CD14-positive monocyte (primary cell): ENCODE results near the gene DNAJC9. TPM values are rescaled to one million over a fixed set of nuclear protein-coding genes. Genes with fewer than 3 reads are reported as not detected.

ENCODE experiments used
- DNase-seq, 3 donors: peaks; one replicate each; pipeline ENCODE4 v3.0.0-alpha.2; 2011 to 2022
- H2AFZ ChIP-seq: 2 replicates; pipeline ENCODE4 v1.6.0; 2012; ENCODE audit warnings: mild to moderate bottlenecking, low read depth, low read length, inconsistent platforms; ENCODE audit not compliant: insufficient read depth, poor library complexity, severe bottlenecking
- H3K27ac ChIP-seq, 2 donors: 1 replicate in 1 of 2; 2 replicates in 1 of 2; pipeline ENCODE4 v1.5.1; 2012 to 2013; ENCODE audit warnings: low read length in 2 of 2, control low read depth in 1 of 2, inconsistent platforms in 1 of 2, low read depth in 1 of 2, mild to moderate bottlenecking in 1 of 2
- H3K27me3 ChIP-seq, 2 donors: one replicate each; pipeline versions ENCODE4 v1.6.0 to v1.6.1; 2011 to 2013; ENCODE audit warnings: low read length in 2 of 2; ENCODE audit not compliant: control insufficient read depth in 2 of 2, insufficient read depth in 2 of 2
- H3K36me3 ChIP-seq, 2 donors: replicated peaks in 1 of 2; 1 replicate in 1 of 2; 2 replicates in 1 of 2; pipeline versions ENCODE4 v1.5.1 to v1.6.1; 2012 to 2013; ENCODE audit warnings: low read length in 2 of 2, control low read depth in 1 of 2, inconsistent platforms in 1 of 2, mild to moderate bottlenecking in 1 of 2; ENCODE audit not compliant: insufficient read depth in 2 of 2, control insufficient read depth in 1 of 2
- H3K4me1 ChIP-seq, 2 donors: 1 replicate in 1 of 2; 2 replicates in 1 of 2; pipeline versions ENCODE4 v1.5.1 to v1.6.1; 2012 to 2013; ENCODE audit warnings: low read length in 2 of 2, control low read depth in 1 of 2, inconsistent platforms in 1 of 2, mild to moderate bottlenecking in 1 of 2, moderate library complexity in 1 of 2; ENCODE audit not compliant: insufficient read depth in 2 of 2, control insufficient read depth in 1 of 2
- H3K4me2 ChIP-seq: replicated peaks from 2 replicates; pipeline ENCODE3; 2012; ENCODE audit warnings: low read length, moderate library complexity, mild to moderate bottlenecking; ENCODE audit not compliant: poor library complexity, severe bottlenecking; ENCODE audit errors: extremely low read depth
- H3K4me3 ChIP-seq, 3 experiments: fragments of 200-600 bp in 1 of 3; sonication (generic) in 1 of 3; replicated peaks in 1 of 3; 1 replicate in 2 of 3; 2 replicates in 1 of 3; pipeline ENCODE4 v1.5.1; 2011 to 2013; ENCODE audit warnings: low read length in 3 of 3, mild to moderate bottlenecking in 3 of 3, control low read depth in 2 of 3, low read depth in 2 of 3, inconsistent platforms in 1 of 3, moderate library complexity in 1 of 3
- H3K79me2 ChIP-seq: 2 replicates; pipeline ENCODE4 v1.6.0; 2012; ENCODE audit warnings: mild to moderate bottlenecking, control low read depth, inconsistent platforms, low read length, moderate library complexity; ENCODE audit not compliant: insufficient read depth
- H3K9ac ChIP-seq: 2 replicates; pipeline ENCODE4 v1.6.0; 2017; ENCODE audit warnings: low read length, mild to moderate bottlenecking; ENCODE audit not compliant: insufficient read depth, poor library complexity, severe bottlenecking
- H3K9me3 ChIP-seq, 2 donors: replicated peaks in 1 of 2; 1 replicate in 1 of 2; 2 replicates in 1 of 2; pipeline versions ENCODE4 v1.5.1 to v1.6.1; 2012 to 2013; ENCODE audit warnings: low read length in 2 of 2, control low read depth in 1 of 2; ENCODE audit not compliant: control insufficient read depth in 1 of 2, insufficient read depth in 1 of 2
- H4K20me1 ChIP-seq: 2 replicates; pipeline ENCODE4 v1.6.0; 2012; ENCODE audit warnings: mild to moderate bottlenecking, low read length, control low read depth, moderate library complexity; ENCODE audit not compliant: insufficient read depth
- H3K27ac Mint-ChIP-seq, 7 donors: one replicate each; pipeline ENCODE4 v1.8.0; 2020; ENCODE audit warnings: mild to moderate bottlenecking in 7 of 7, mixed read lengths in 7 of 7, moderate library complexity in 6 of 7, inconsistent platforms in 2 of 7
- H3K27me3 Mint-ChIP-seq, 3 donors: one replicate each; pipeline ENCODE4 v1.8.0; 2021 to 2022; ENCODE audit warnings: low read depth in 3 of 3, mild to moderate bottlenecking in 3 of 3, mixed read lengths in 3 of 3, moderate library complexity in 3 of 3, inconsistent platforms in 1 of 3
- H3K36me3 Mint-ChIP-seq, 2 donors: one replicate each; pipeline ENCODE4 v1.8.0; 2020; ENCODE audit warnings: mixed read lengths in 2 of 2, inconsistent platforms in 1 of 2, mild to moderate bottlenecking in 1 of 2
- H3K4me1 Mint-ChIP-seq: one replicate; pipeline ENCODE4 v1.8.0; 2020; ENCODE audit warnings: mild to moderate bottlenecking, mixed read lengths
- H3K4me3 Mint-ChIP-seq, 2 donors: one replicate each; pipeline ENCODE4 v1.8.0; 2020; ENCODE audit warnings: mild to moderate bottlenecking in 2 of 2, mixed read lengths in 2 of 2, moderate library complexity in 1 of 2
- H3K9me3 Mint-ChIP-seq, 7 donors: one replicate each; pipeline ENCODE4 v1.8.0; 2020 to 2022; ENCODE audit warnings: mixed read lengths in 7 of 7, mild to moderate bottlenecking in 6 of 7, moderate library complexity in 6 of 7, inconsistent platforms in 2 of 7
- CTCF ChIP-seq: fragments of 200-600 bp; IDR thresholded peaks from one replicate; pipeline ENCODE4 v1.8.0; 2022; ENCODE audit warnings: antibody characterized with exemption, mild to moderate bottlenecking
- WGBS: methylation state at CpG from one replicate; pipeline ENCODE4 v1.1.5; 2013; ENCODE audit warnings: missing lambda C conversion rate; ENCODE audit not compliant: insufficient coverage; 5-methylcytosine and 5-hydroxymethylcytosine counted together
- intact Hi-C, 2 donors: fragments of 100-400 bp; cut with micrococcal nuclease; formaldehyde crosslinking; loops; one replicate each; pipeline versions ENCODE4 v1.15.0 to v1.15.1; 2023
- polyA plus RNA-seq, 3 donors: library from polyadenylated mRNA; depleted of rRNA in 1 of 3; unstranded in 2 of 3; stranded (reverse) in 1 of 3; fragments of 300-500 nt in 2 of 3; fragments of >200 nt in 1 of 3; fragmentation: Illumina TruSeq in 2 of 3; gene quantifications; 1 replicate in 2 of 3; 2 replicates in 1 of 3; pipeline ENCODE4 v1.2.3, GENCODE V29; 2012 to 2021

Gene DNAJC9
- polyA plus RNA-seq, 3 donors: 2.3 to 7.2 (median 2.4) TPM

DNA sequence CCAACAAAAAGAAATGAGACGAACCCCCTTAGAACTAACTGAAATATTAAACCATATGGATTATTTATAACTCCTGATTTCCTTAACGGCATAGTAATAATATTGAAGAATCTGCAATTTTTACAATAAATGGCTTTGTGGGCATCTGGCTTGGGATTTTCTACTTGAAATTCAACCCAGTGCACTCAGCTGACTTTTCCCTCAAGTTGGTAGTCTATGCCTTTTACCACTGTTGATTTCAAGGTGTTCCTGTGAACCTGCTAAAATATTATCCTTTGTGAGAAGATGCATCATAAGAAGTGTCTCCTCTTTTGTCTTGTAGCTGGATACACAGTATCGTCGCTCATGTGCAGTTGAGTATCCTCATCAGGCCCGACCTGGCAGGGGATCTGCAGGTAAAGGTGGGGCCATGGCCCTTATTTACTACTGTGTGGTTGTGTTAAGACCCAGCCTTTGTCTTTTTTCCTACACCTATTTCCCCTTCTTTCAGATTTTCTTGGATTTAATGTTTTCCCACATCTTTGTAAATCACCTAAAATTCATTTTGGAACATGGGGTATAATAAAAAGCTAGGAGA, 8.0 kb downstream of the DNAJC9 start:
- H3K4me3 ChIP-seq: no peak overlapping the region
- no CpG with 5 or more reads among the region's 5 CpGs for WGBS
- H3K27me3 ChIP-seq: no peaks in the 10 kb centered on the region
- no peaks in the 10 kb centered on the region for H3K9me3 ChIP-seq
- no peak for DNase-seq
- no peak overlapping the region for H3K4me2 ChIP-seq
- Mint-ChIP-seq H3K36me3 (peaks cover 50 to 73% of the 10 kb centered on the region in 2 donors), H3K27me3 (no peaks in the 10 kb centered on the region), H3K4me1 (peaks cover 7% of the 10 kb centered on the region), H3K9me3 (no peaks in the 10 kb centered on the region), H3K27ac (no peak overlapping the region), H3K4me3 (no peak overlapping the region)
- H3K27ac ChIP-seq: no peak overlapping the region
- H3K36me3 ChIP-seq: peaks cover 45 to 95% of the 10 kb centered on the region in 2 donors
- intact Hi-C loops: no loop called here
- no peak overlapping the region for H2AFZ ChIP-seq
- no peak for TF ChIP-seq CTCF
- H3K9ac ChIP-seq: no peak overlapping the region
- H4K20me1 ChIP-seq: no peaks in the 10 kb centered on the region
- peaks cover 13% of the 10 kb centered on the region for H3K79me2 ChIP-seq
- H3K4me1 ChIP-seq: peaks cover 5 to 9% of the 10 kb centered on the region in 2 donors

GRCh38 chr10:73234695-73235094, 12.4 kb downstream of the DNAJC9 start:
- no peak overlapping the region for H3K4me3 ChIP-seq
- H2AFZ ChIP-seq: no peak overlapping the region
- H3K4me3 Mint-ChIP-seq: no peak overlapping the region
- intact Hi-C loops: no loop called here
- no peak for TF ChIP-seq CTCF
- H3K36me3 Mint-ChIP-seq: peaks cover 38 to 67% of the 10 kb centered on the region in 2 donors
- no CpG with 5 or more reads among the region's 7 CpGs for WGBS
- no peaks in the 10 kb centered on the region for H4K20me1 ChIP-seq
- no peaks in the 10 kb centered on the region for H3K79me2 ChIP-seq
- H3K4me2 ChIP-seq: no peak overlapping the region
- H3K4me1 Mint-ChIP-seq: peaks cover 11% of the 10 kb centered on the region
- H3K9me3 Mint-ChIP-seq: no peaks in the 10 kb centered on the region
- DNase-seq: no peak
- H3K4me1 ChIP-seq: peaks cover 8% of the 10 kb centered on the region in 2 donors
- H3K27me3 Mint-ChIP-seq: no peaks in the 10 kb centered on the region
- no peaks in the 10 kb centered on the region for H3K9me3 ChIP-seq
- H3K27ac ChIP-seq: no peak overlapping the region
- H3K36me3 ChIP-seq: peaks cover 35 to 84% of the 10 kb centered on the region in 2 donors
- no peak overlapping the region for H3K9ac ChIP-seq
- H3K27me3 ChIP-seq: no peaks in the 10 kb centered on the region
- H3K27ac Mint-ChIP-seq: no peak overlapping the region
